HG03103 (cell line): ENCODE results near the gene SHC1.
A peak's percentile ranks its signal among the peaks of the same experiment; 100 is the strongest.

Experiments used
- ATAC-seq: cut with Tn5 transposase; IDR thresholded peaks from one replicate; pipeline ENCODE4 v1.9.1; 2021; ENCODE audit warnings: low read depth; ENCODE audit not compliant: unreplicated experiment

The SHC1 gene

GRCh38 chr1:154974808-154975408 lies 4.4 kb upstream of the SHC1 start:
- ATAC-seq: peak; percentile 33

GRCh38 chr1:154974102-154974807 lies 3.7 kb upstream of the SHC1 start, which contains the start of gene CKS1B:
TSS of gene CKS1B (plus strand) at chr1:154974681. CDS start at chr1:154974746, 65 bp downstream.
- peak; percentile 66 for ATAC-seq

- ATAC-seq: no peak
Observed at GRCh38 chr1:154973344-154974101, 3.0 kb upstream of the SHC1 start.

- no peak for ATAC-seq
Observed at GRCh38 chr1:154972517-154973343, 2.2 kb upstream of the SHC1 start.

- ATAC-seq: no peak
Observed at GRCh38 chr1:154972213-154972516, 1.6 kb upstream of the SHC1 start.

- no peak for ATAC-seq
Observed at GRCh38 chr1:154971341-154971998, 923 bp upstream of the SHC1 start.

GRCh38 chr1:154969860-154970452 lies 591 bp downstream of the SHC1 start:
- no peak for ATAC-seq

GRCh38 chr1:154969246-154969645 lies 1.3 kb downstream of the SHC1 start:
- ATAC-seq: no peak

GRCh38 chr1:154968731-154969130 lies 1.8 kb downstream of the SHC1 start:
- ATAC-seq: no peak

GRCh38 chr1:154967331-154967950 lies 3.1 kb downstream of the SHC1 start:
- no peak for ATAC-seq

- no peak for ATAC-seq
Observed at GRCh38 chr1:154966111-154966510, 4.4 kb downstream of the SHC1 start.

- ATAC-seq: no peak
Observed at GRCh38 chr1:154964359-154964758, 6.2 kb downstream of the SHC1 start.

GRCh38 chr1:154963643-154964042 lies 6.9 kb downstream of the SHC1 start:
- no peak for ATAC-seq

- ATAC-seq: no peak
Observed at GRCh38 chr1:154962795-154963330, 7.7 kb downstream of the SHC1 start.

GRCh38 chr1:154962156-154962749 lies 8.3 kb downstream of the SHC1 start:
- no peak for ATAC-seq

GRCh38 chr1:154961207-154962155 lies 9.1 kb downstream of the SHC1 start, which contains the start of gene PYGO2:
TSS of gene PYGO2 (minus strand) at chr1:154961782. CDS start at chr1:154961576, 206 bp downstream.
- ATAC-seq: peak; percentile 64

GRCh38 chr1:154960446-154961136 lies 10.0 kb downstream of the SHC1 start:
- ATAC-seq: no peak
